Muscle of leg (tissue), 16 donors: ENCODE results near the gene SNORC. TPM values are rescaled to one million over a fixed set of nuclear protein-coding genes. Genes with fewer than 3 reads are reported as not detected.

Experiments
- DNase-seq: peaks from one replicate; pipeline ENCODE4 v3.0.0; 2013
- H3K27ac ChIP-seq: one replicate; pipeline ENCODE4 v1.5.1; 2013; ENCODE audit warnings: mild to moderate bottlenecking, low read length, control low read depth
- H3K27me3 ChIP-seq: one replicate; pipeline ENCODE4 v1.6.1; 2013; ENCODE audit warnings: low read length; ENCODE audit not compliant: control insufficient read depth, insufficient read depth
- H3K36me3 ChIP-seq: one replicate; pipeline ENCODE4 v1.6.1; 2013; ENCODE audit warnings: low read length; ENCODE audit not compliant: control insufficient read depth, insufficient read depth
- H3K4me1 ChIP-seq: one replicate; pipeline ENCODE4 v1.6.1; 2013; ENCODE audit warnings: low read length; ENCODE audit not compliant: control insufficient read depth, insufficient read depth
- H3K4me3 ChIP-seq: one replicate; pipeline ENCODE4 v1.5.1; 2013; ENCODE audit warnings: low read length, control low read depth
- H3K9me3 ChIP-seq: replicated peaks from 2 replicates; pipeline ENCODE4 v1.6.1; 2013; ENCODE audit warnings: low read depth, low read length; ENCODE audit not compliant: control insufficient read depth
- WGBS: methylation state at CpG from one replicate; pipeline ENCODE4 v1.1.5; 2013; ENCODE audit warnings: missing lambda C conversion rate; ENCODE audit not compliant: insufficient coverage; 5-methylcytosine and 5-hydroxymethylcytosine counted together
- long read RNA-seq, 11 donors: transcript quantifications; one replicate each; lab custom pipeline, GENCODE V29; 2026
- polyA plus RNA-seq, 8 donors: library from polyadenylated mRNA; unstranded; fragments of 120-200 nt; gene quantifications; one replicate each; pipeline versions ENCODE4 v1.2.1 to v1.2.3, GENCODE V29; 2013; ENCODE audit warnings: inconsistent platforms in 1 of 8, low replicate concordance in 1 of 8; ENCODE audit not compliant: insufficient read length in 8 of 8, insufficient read depth in 1 of 8
- total RNA-seq: library from RNA; stranded (reverse); fragments of 120-200 nt; gene quantifications from one replicate; pipeline ENCODE4 v1.2.4, GENCODE V29; 2013

SNORC gene
- total RNA-seq (0.80 TPM), polyA plus RNA-seq (1 to 10 TPM in 7 of 8 donors, under 1 TPM in 1; 0.56 to 2.3 (median 1.6) TPM)
- long read RNA-seq, donor 1: 0 reads
- long read RNA-seq, donor 2: 0 reads
- long read RNA-seq, donor 3: 0 reads
- long read RNA-seq, donor 4: 0 reads
- long read RNA-seq, donor 5: 0 reads
- long read RNA-seq, donor 6: 0 reads
- long read RNA-seq, donor 7: 0 reads
- long read RNA-seq, donor 8, partial matches to known transcripts: 0 of 1 reads
- long read RNA-seq, donor 8, other reads (novel, unspliced or antisense): 0 of 1 reads
- long read RNA-seq, donor 9: 0 reads
- long read RNA-seq, donor 10: 0 reads
- long read RNA-seq, donor 11, partial matches to known transcripts: 6 of 6 reads
- long read RNA-seq, donor 11, other reads (novel, unspliced or antisense): 0 of 6 reads

GRCh38 chr2:232870018-232870765 is at the start of gene SNORC:
SNORC (plus strand) TSS chr2:232870264; CDS start chr2:232870342, 78 bp downstream.
- peaks cover 6% of the 10 kb centered on the region for H3K27me3 ChIP-seq
- no peaks in the 10 kb centered on the region for H3K4me1 ChIP-seq
- no peaks in the 10 kb centered on the region for H3K36me3 ChIP-seq
- no peak for DNase-seq
- H3K9me3 ChIP-seq: no peaks in the 10 kb centered on the region
- H3K27ac ChIP-seq: no peak within 1 kb of the TSS
- no peak within 1 kb of the TSS for H3K4me3 ChIP-seq
- 83% methylated on average over 16 of the region's 21 CpGs for WGBS

- Histone ChIP-seq H3K27me3 (no peaks in the 10 kb centered on the region), H3K36me3 (peaks cover 49% of the 10 kb centered on the region), H3K9me3 (no peaks in the 10 kb centered on the region), H3K4me1 (no peaks in the 10 kb centered on the region), H3K4me3 (no peak overlapping the region), H3K27ac (no peak overlapping the region)
- no peak for DNase-seq
- WGBS: no CpG with 5 or more reads among the region's 3 CpGs
These were observed 40.1 kb upstream of the SNORC start for GRCh38 chr2:232829988-232830387.

GRCh38 chr2:232831496-232831895 is 38.6 kb upstream of the SNORC start:
- no peak for DNase-seq
- Histone ChIP-seq H3K27me3 (no peaks in the 10 kb centered on the region), H3K4me1 (no peaks in the 10 kb centered on the region), H3K36me3 (peaks cover 50% of the 10 kb centered on the region), H3K27ac (no peak overlapping the region), H3K9me3 (no peaks in the 10 kb centered on the region), H3K4me3 (no peak overlapping the region)
- WGBS: no CpG with 5 or more reads among the region's 3 CpGs

- H3K4me1 ChIP-seq: no peaks in the 10 kb centered on the region
- H3K36me3 ChIP-seq: peaks cover 62% of the 10 kb centered on the region
- no peaks in the 10 kb centered on the region for H3K9me3 ChIP-seq
- H3K27ac ChIP-seq: no peak overlapping the region
- H3K27me3 ChIP-seq: no peaks in the 10 kb centered on the region
- WGBS: no CpG with 5 or more reads among the region's 1 CpG
- DNase-seq: no peak
- no peak overlapping the region for H3K4me3 ChIP-seq
These were observed 36.2 kb upstream of the SNORC start for GRCh38 chr2:232833830-232834229.

- WGBS: 70% methylated on average over 9 of the region's 14 CpGs
- peaks cover 55% of the 10 kb centered on the region for H3K36me3 ChIP-seq
- H3K9me3 ChIP-seq: no peaks in the 10 kb centered on the region
- no peaks in the 10 kb centered on the region for H3K4me1 ChIP-seq
- no peak overlapping the region for H3K27ac ChIP-seq
- DNase-seq: no peak
- no peaks in the 10 kb centered on the region for H3K27me3 ChIP-seq
- H3K4me3 ChIP-seq: no peak overlapping the region
These were observed 34.3 kb upstream of the SNORC start for GRCh38 chr2:232835687-232836208.

GRCh38 chr2:232836934-232837333 is 33.1 kb upstream of the SNORC start:
- DNase-seq: no peak
- no peaks in the 10 kb centered on the region for H3K9me3 ChIP-seq
- no peaks in the 10 kb centered on the region for H3K4me1 ChIP-seq
- no peak overlapping the region for H3K4me3 ChIP-seq
- H3K27me3 ChIP-seq: no peaks in the 10 kb centered on the region
- H3K27ac ChIP-seq: no peak overlapping the region
- H3K36me3 ChIP-seq: peaks cover 51% of the 10 kb centered on the region
- WGBS: no CpG with 5 or more reads among the region's 4 CpGs

GRCh38 chr2:232838406-232838874 is 31.6 kb upstream of the SNORC start:
- WGBS: 67% methylated on average over 1 of the region's 2 CpGs
- H3K9me3 ChIP-seq: no peaks in the 10 kb centered on the region
- H3K36me3 ChIP-seq: peaks cover 45% of the 10 kb centered on the region
- H3K27me3 ChIP-seq: no peaks in the 10 kb centered on the region
- DNase-seq: no peak
- no peak overlapping the region for H3K27ac ChIP-seq
- no peaks in the 10 kb centered on the region for H3K4me1 ChIP-seq
- no peak overlapping the region for H3K4me3 ChIP-seq

GRCh38 chr2:232839411-232840079 is 30.5 kb upstream of the SNORC start:
- no peaks in the 10 kb centered on the region for H3K9me3 ChIP-seq
- no peak overlapping the region for H3K27ac ChIP-seq
- H3K4me1 ChIP-seq: no peaks in the 10 kb centered on the region
- peak; percentile 86 for DNase-seq
- no peaks in the 10 kb centered on the region for H3K27me3 ChIP-seq
- no peak overlapping the region for H3K4me3 ChIP-seq
- WGBS: 0% methylated on average over 1 of the region's 9 CpGs
- H3K36me3 ChIP-seq: peaks cover 44% of the 10 kb centered on the region

- Histone ChIP-seq H3K27ac (no peak overlapping the region), H3K36me3 (peaks cover 44% of the 10 kb centered on the region), H3K4me3 (no peak overlapping the region), H3K27me3 (no peaks in the 10 kb centered on the region), H3K4me1 (no peaks in the 10 kb centered on the region), H3K9me3 (no peaks in the 10 kb centered on the region)
- no peak for DNase-seq
- whole genome bisulfite sequencing: no CpG with 5 or more reads among the region's 2 CpGs
These were observed 27.4 kb upstream of the SNORC start for GRCh38 chr2:232842689-232843088.

- no peaks in the 10 kb centered on the region for H3K9me3 ChIP-seq
- WGBS: 87% methylated on average over 2 of the region's 3 CpGs
- DNase-seq: no peak
- H3K36me3 ChIP-seq: peaks cover 45% of the 10 kb centered on the region
- H3K4me1 ChIP-seq: no peaks in the 10 kb centered on the region
- H3K27ac ChIP-seq: no peak overlapping the region
- no peaks in the 10 kb centered on the region for H3K27me3 ChIP-seq
- H3K4me3 ChIP-seq: no peak overlapping the region
These were observed 26.2 kb upstream of the SNORC start for GRCh38 chr2:232843834-232844233.
